Epidermal melanocyte (primary cell): ENCODE data around the gene PXT1.
A peak's percentile ranks its signal among the peaks of the same experiment; 100 is the strongest.
"Not testable (repeated sequence)": the region's sequence is repeated elsewhere in the genome, so short reads cannot be mapped to it uniquely, and the experiment has no call there.

ENCODE experiments used
- DNase-seq: peaks from one replicate; pipeline ENCODE4 v3.0.0; 2011; ENCODE audit warnings: low spot score; ENCODE audit not compliant: insufficient read length

PXT1 gene

GRCh38 chr6:36444470-36444869 is 1.8 kb upstream of the PXT1 start:
- no peak for DNase-seq

DNA sequence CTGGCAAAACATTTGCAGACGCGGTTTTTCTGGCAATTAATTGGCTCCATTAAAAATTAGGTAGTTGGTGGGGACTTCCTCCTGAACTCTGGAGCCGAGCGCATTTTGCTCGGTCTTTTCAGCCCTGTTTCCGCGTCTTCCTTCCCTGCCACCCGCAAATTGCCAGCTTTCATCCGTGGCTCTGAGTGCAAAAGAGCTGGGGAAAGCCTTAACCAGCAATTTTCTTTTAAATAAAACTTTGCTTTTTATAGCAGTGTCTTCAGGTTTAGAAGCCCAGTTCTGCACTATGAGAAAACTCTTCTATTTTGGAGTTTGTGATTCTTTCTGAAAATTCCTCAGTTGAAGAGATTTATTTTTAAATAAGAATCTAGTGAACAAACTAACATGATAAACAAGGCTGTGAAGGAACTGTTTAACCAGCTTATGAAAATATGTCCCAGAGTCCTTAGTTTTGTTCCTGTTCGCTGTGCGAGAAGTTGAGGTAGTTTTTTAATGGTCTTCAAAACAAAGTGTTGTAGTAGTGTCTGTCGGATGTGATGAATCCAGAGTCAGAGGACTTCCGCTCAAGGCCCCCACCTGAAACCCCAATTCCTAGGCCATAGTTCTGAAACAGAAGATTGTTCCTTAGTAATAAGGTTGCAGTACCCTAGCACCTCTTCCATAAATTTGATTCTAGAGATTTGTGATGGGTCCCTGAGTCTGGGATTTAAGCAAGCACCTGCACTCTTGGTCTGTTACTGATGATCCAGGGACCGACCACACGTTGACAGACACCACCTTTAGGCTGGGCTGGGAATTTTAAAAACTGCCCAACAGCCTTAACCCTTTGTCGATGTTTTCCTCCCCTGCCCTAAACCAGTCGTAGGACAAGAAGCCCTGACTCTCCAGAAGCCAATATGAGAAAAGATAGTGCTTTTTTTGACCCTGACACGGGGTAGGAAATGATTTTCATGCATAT is 1.1 kb upstream of the PXT1 start:
- no peak for DNase-seq

DNA sequence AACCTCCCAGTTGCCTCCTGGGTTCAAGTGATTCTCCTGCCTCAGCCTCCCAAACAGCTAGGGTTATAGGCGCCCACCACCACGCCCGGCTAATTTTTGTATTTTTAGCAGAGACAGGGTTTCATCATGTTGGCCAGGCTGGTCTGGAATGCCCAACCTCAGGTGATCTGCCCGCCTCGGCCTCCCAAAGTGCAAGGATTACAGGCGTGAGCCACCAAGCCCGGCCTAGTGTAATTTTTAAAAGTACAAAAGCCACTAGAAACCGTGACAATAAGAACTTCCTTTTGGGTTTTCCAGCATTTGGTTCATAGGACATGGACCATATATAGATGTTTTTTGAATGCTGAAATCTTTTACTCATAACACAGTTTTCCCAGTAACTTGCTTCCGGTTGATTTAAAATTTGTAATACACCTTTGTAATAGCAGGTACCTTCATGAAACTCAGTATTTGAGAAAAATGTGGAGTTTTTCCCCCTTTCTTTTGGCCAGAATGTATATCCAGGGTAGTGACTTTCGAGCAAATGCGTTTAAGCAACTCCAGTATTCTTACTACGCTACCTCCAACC is 467 bp downstream of the PXT1 start:
- DNase-seq: no peak

- DNase-seq: peak; percentile 93
Measured at GRCh38 chr6:36441307-36441894, 1.3 kb downstream of the PXT1 start.

GRCh38 chr6:36436466-36436865 is 6.2 kb downstream of the PXT1 start:
- no peak for DNase-seq

- DNase-seq: no peak
Measured at GRCh38 chr6:36432151-36432671, 10.4 kb downstream of the PXT1 start.

- no peak for DNase-seq
Measured at GRCh38 chr6:36431197-36431596, 11.5 kb downstream of the PXT1 start.

- DNase-seq: no peak
Measured at GRCh38 chr6:36430351-36430750, 12.3 kb downstream of the PXT1 start.

DNA sequence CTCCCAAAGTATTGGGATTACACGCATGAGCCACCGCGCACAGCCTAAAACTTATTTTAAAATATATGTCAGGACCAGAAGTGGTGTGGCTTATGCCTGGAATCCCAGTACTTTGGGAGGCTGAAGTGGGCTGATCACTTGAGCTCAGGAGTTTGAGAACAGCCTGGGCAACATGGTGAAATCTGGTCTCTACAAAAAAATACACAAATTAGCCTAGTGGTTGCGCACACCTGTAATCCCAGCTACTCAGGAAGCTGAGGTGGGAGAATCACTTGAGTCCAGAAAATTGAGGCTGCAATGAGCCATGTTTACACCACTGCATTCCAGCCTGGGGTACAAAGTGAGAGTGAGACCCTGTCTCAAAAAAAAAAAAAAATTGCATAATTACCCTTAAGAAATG is 13.7 kb downstream of the PXT1 start:
- no peak for DNase-seq

DNA sequence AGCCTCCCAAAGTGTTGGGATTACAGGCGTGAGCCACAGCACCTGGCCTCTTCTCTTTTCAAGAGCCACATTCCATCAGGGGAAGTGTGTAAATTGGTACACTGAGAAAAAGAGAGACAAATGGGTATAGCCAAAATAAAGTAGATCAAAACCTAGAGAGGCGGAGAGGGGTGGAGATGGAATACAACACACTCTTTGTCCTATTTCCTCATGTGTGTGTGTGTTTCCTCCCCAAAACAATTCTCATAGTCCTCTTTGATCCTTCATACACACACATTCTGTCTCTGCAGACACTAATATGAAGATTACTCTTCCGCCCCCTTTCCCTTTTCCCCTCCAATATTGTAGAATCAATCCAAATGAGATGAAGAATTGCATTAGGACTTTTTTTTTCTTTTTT is 16.0 kb downstream of the PXT1 start:
- no peak for DNase-seq

DNA sequence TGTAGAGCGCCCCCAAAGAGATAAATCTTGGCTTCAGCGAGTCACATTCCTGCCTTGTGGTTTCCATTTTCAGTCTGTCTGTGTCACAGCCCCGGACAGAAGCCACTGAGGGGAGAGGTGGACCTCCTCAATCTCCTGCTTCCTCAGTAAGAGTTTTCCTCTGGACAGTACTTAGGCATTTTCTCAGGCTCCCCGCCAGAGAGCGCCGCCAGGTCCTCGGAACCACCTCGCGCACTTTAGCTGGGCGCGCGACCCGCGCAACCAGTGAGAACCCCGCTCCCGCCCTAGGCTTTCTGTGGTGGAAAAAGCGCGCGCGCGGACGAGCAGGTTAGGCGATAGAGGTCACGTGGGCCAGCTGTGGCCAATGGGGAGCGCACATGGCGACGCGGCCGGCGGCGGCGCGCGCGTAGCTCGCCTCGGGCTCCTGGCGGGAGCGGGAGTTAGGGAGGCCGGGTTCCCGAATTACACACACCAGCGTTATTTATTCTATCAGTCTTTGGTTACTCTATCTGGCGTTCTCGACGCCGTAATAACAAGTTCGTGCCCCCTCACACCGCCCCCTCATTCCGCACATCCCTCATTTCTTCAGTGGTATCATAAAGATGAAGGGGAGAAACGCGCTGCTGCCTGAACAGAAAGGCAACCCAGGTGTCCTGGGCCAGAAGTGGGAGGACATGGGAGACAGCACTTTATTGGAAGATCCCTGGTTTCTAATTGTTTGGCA is 19.4 kb downstream of the PXT1 start:
- peak; percentile 96 for DNase-seq

DNA sequence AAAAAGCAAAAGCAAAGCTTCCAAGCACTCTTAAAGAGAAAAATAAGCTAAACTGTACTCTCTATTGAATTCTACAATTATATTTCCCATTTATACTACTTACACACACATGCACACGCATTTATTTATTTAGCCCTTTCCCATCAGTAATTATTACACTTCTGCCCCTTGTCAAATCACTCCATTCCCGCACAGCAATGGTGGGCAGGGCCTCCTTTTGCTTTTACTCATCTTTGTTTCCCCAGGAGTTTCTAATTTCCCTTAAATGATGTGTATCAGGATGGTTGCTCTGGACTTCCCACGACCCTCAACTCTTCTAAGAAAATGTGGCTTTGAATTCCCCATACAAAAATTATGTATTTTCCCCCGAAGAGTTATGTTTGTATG is 19.9 kb downstream of the PXT1 start:
- DNase-seq: no peak

DNA sequence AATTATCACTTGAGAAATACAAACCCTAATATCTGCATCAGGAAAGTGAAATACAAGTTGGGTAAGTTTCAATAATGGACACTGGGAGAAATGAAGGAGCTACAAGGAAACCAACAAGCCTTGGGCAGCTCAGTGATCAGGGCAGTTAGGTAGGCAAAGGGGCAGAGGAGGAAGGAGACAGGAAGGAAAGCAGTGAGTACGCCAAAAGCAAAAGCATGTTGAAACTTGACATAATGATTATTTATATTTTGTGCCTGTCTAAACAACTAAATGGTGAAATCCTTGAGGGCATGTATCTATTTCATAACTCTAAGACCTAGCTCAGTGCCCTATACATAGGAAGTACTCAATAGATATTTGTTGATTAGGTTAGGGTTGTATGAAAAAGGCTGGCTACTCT is 23.3 kb downstream of the PXT1 start:
- no peak for DNase-seq

DNA sequence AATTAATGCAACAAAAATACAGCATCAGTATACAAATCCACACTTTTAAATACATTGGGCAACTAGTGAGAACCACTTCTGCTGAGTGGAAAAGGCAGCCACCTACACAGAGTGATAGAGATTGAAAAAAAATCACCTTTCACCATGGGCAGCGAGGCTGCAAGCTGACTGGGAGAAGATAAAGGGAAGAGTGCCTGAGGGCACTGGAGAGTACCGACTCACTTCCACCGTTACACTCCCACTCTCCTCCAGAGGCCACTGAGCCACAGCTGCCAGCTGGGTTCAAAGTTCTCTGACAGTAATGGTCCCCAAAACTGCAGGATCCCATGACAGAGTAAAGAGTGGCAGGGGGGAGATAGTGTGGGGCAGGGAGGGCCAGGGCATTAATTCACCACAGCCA is 24.1 kb downstream of the PXT1 start:
- no peak for DNase-seq

GRCh38 chr6:36414481-36414880 is 28.2 kb downstream of the PXT1 start:
- DNase-seq: no peak

DNA sequence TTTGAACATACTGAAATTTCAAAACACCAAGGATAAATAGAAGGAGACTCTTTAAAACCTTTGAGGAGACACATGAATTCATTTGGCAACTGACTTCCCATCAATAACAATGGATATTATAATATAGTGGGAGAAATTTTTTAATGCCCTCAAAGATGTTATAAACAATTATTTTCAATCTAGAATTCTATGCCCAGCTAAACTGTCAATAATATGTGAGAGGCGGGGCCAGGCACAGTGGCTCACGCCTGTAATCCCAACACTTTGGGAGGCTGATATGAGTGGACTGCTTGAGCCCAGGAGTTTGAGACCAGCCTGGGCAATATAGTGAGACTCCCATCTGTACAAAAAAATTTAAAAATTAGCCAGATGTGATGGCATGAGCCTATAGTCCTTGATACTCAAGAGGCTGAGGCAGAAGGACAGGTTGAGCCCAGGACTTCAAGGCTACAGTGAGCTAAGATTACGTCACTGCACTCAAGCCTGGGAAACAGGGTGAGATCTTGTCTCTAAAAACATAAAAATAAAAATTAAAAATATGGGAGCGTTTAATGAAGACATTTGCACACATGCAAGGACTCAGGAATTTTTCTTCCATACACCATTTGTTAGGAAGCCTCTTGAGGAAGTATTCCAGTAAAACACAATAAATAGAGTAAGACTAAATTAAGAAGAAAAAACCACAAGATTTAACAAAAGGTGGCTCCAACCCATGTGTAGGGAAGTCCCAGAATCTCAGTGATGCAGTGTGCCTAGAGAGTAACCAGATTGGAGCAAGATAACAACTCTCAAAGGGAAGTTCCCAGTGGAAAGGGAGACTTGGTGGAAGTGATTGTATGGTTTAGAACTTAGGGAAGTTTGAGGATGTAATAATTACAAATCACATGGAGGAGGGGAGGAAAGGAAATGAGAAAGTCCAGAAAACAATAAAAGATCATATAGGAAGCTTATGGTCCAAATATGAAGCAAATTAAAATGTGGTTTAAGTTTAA is 28.9 kb downstream of the PXT1 start:
- DNase-seq: no peak

- DNase-seq: not testable (repeated sequence)
Measured at GRCh38 chr6:36409718-36410117, 32.9 kb downstream of the PXT1 start.

GRCh38 chr6:36404164-36404563 is 38.5 kb downstream of the PXT1 start:
- no peak for DNase-seq

- no peak for DNase-seq
Measured at GRCh38 chr6:36402481-36402880, 40.2 kb downstream of the PXT1 start.

GRCh38 chr6:36399970-36400369 is 42.7 kb downstream of the PXT1 start:
- DNase-seq: no peak
